H9 (cell line): ENCODE measurements around the gene ITGB3. TPM values are rescaled to one million over a fixed set of nuclear protein-coding genes. Genes with fewer than 3 reads are reported as not detected.

Experiments used
- DNase-seq: peaks from one replicate; pipeline ENCODE4 v3.0.0-alpha.2; 2017
- H2AFZ ChIP-seq: one replicate; pipeline ENCODE4 v1.6.1; 2013; ENCODE audit warnings: mild to moderate bottlenecking, low read length, control low read depth, moderate library complexity
- H2AK5ac ChIP-seq: 2 replicates; pipeline ENCODE4 v1.6.1; 2013; ENCODE audit warnings: low read length, control low read depth, mixed read lengths; ENCODE audit not compliant: insufficient read length
- H2BK120ac ChIP-seq: one replicate; pipeline ENCODE4 v1.6.1; 2013; ENCODE audit warnings: low read depth, mild to moderate bottlenecking, low read length, control low read depth, inconsistent platforms; ENCODE audit not compliant: poor library complexity, severe bottlenecking
- H2BK12ac ChIP-seq: 2 replicates; pipeline ENCODE4 v1.6.1; 2013; ENCODE audit warnings: low read length, control low read depth, mixed read lengths, low read depth; ENCODE audit not compliant: insufficient read length
- H2BK15ac ChIP-seq: 2 replicates; pipeline ENCODE4 v1.6.1; 2013; ENCODE audit warnings: low read depth, low read length, control low read depth
- H2BK20ac ChIP-seq: one replicate; pipeline ENCODE4 v1.6.1; 2013; ENCODE audit warnings: low read depth, mild to moderate bottlenecking, low read length, control low read depth, inconsistent platforms; ENCODE audit not compliant: poor library complexity, severe bottlenecking
- H2BK5ac ChIP-seq: 2 replicates; pipeline ENCODE4 v1.6.1; 2013; ENCODE audit warnings: low read length, control low read depth, mixed read lengths; ENCODE audit not compliant: insufficient read length
- H3K14ac ChIP-seq: 2 replicates; pipeline ENCODE4 v1.6.1; 2013; ENCODE audit warnings: low read length, control low read depth; ENCODE audit not compliant: insufficient read depth
- H3K18ac ChIP-seq: 2 replicates; pipeline ENCODE4 v1.6.1; 2013; ENCODE audit warnings: low read depth, mild to moderate bottlenecking, mixed read lengths, low read length, control low read depth; ENCODE audit not compliant: insufficient read length
- H3K23ac ChIP-seq: 2 replicates; pipeline ENCODE4 v1.6.1; 2013; ENCODE audit warnings: low read length, control low read depth, mixed read lengths, low read depth; ENCODE audit not compliant: insufficient read length
- H3K23me2 ChIP-seq: 2 replicates; pipeline ENCODE4 v1.6.1; 2013; ENCODE audit warnings: low read depth, mild to moderate bottlenecking, mixed read lengths, low read length, control low read depth; ENCODE audit not compliant: insufficient read length, poor library complexity, severe bottlenecking
- H3K27ac ChIP-seq: 2 replicates; pipeline ENCODE4 v1.5.1; 2013; ENCODE audit warnings: low read length, control low read depth, mixed read lengths, low read depth; ENCODE audit not compliant: insufficient read length
- H3K27me3 ChIP-seq: 2 replicates; pipeline ENCODE4 v1.6.1; 2013; ENCODE audit warnings: low read length, control low read depth, inconsistent platforms; ENCODE audit not compliant: insufficient read depth
- H3K4ac ChIP-seq: 2 replicates; pipeline ENCODE4 v1.6.1; 2013; ENCODE audit warnings: low read depth, mild to moderate bottlenecking, control low read depth, inconsistent platforms, low read length, moderate library complexity
- H3K4me1 ChIP-seq: 2 replicates; pipeline ENCODE4 v1.6.1; 2013; ENCODE audit warnings: low read length, control low read depth, inconsistent platforms; ENCODE audit not compliant: insufficient read depth
- H3K4me2 ChIP-seq: 2 replicates; pipeline ENCODE4 v1.6.1; 2013; ENCODE audit warnings: low read length, control low read depth, mixed read lengths; ENCODE audit not compliant: insufficient read length, insufficient read depth
- H3K56ac ChIP-seq: 2 replicates; pipeline ENCODE4 v1.6.1; 2013; ENCODE audit warnings: low read depth, mild to moderate bottlenecking, mixed read lengths, low read length, control low read depth; ENCODE audit not compliant: insufficient read length
- H3K79me1 ChIP-seq: 2 replicates; pipeline ENCODE4 v1.6.1; 2013; ENCODE audit warnings: low read depth, mild to moderate bottlenecking, moderate library complexity, low read length, control low read depth, inconsistent platforms; ENCODE audit not compliant: insufficient read depth, poor library complexity, severe bottlenecking
- H3K79me2 ChIP-seq: 2 replicates; pipeline ENCODE4 v1.6.1; 2013; ENCODE audit warnings: low read length, control low read depth, inconsistent platforms; ENCODE audit not compliant: insufficient read depth
- H3K9ac ChIP-seq: 2 replicates; pipeline ENCODE4 v1.6.1; 2013; ENCODE audit warnings: low read length, control low read depth, mixed read lengths; ENCODE audit not compliant: insufficient read length; ENCODE audit errors: extremely low read depth
- H3K9me3 ChIP-seq: one replicate; pipeline ENCODE4 v1.6.1; 2013; ENCODE audit warnings: low read depth, low read length, inconsistent platforms; ENCODE audit not compliant: control insufficient read depth
- H3T11ph ChIP-seq: one replicate; pipeline ENCODE4 v1.6.1; 2013; ENCODE audit warnings: mild to moderate bottlenecking, low read length, control low read depth, inconsistent platforms
- H4K20me1 ChIP-seq: one replicate; pipeline ENCODE4 v1.6.1; 2013; ENCODE audit not compliant: control insufficient read depth, insufficient read length, insufficient read depth
- H4K5ac ChIP-seq: 2 replicates; pipeline ENCODE4 v1.6.1; 2013; ENCODE audit warnings: low read depth, mild to moderate bottlenecking, mixed read lengths, low read length, control low read depth; ENCODE audit not compliant: insufficient read length
- H4K8ac ChIP-seq: replicated peaks from 2 replicates; pipeline ENCODE4 v1.6.1; 2013; ENCODE audit warnings: low read length, control low read depth, mixed read lengths, low read depth; ENCODE audit not compliant: insufficient read length
- H4K91ac ChIP-seq: 2 replicates; pipeline ENCODE4 v1.6.1; 2013; ENCODE audit warnings: low read depth, mild to moderate bottlenecking, moderate library complexity, mixed read lengths, low read length, control low read depth; ENCODE audit not compliant: insufficient read length
- H3K27ac Mint-ChIP-seq, 3 experiments: 2 replicates in 2 of 3; 3 replicates in 1 of 3; pipeline ENCODE4 v1.8.0; 2020 to 2021; ENCODE audit warnings: mixed read lengths in 3 of 3, mild to moderate bottlenecking in 1 of 3, moderate library complexity in 1 of 3
- H3K27me3 Mint-ChIP-seq: 2 replicates; pipeline ENCODE4 v1.8.0; 2021; ENCODE audit warnings: low read depth, mild to moderate bottlenecking, moderate library complexity, mixed read lengths
- H3K36me3 Mint-ChIP-seq, 3 experiments: 2 replicates in 2 of 3; 3 replicates in 1 of 3; pipeline ENCODE4 v1.8.0; 2020 to 2021; ENCODE audit warnings: low read depth in 3 of 3, mixed read lengths in 3 of 3; ENCODE audit not compliant: insufficient read depth in 1 of 3
- H3K4me1 Mint-ChIP-seq, 2 experiments: 2 replicates each; pipeline ENCODE4 v1.8.0; 2020; ENCODE audit warnings: mixed read lengths in 2 of 2
- H3K4me3 Mint-ChIP-seq, 2 experiments: 2 replicates in 1 of 2; 3 replicates in 1 of 2; pipeline ENCODE4 v1.8.0; 2020 to 2021; ENCODE audit warnings: mild to moderate bottlenecking in 2 of 2, mixed read lengths in 2 of 2, moderate library complexity in 1 of 2
- H3K9me3 Mint-ChIP-seq, 2 experiments: 2 replicates in 1 of 2; 3 replicates in 1 of 2; pipeline ENCODE4 v1.8.0; 2020; ENCODE audit warnings: mild to moderate bottlenecking in 2 of 2, mixed read lengths in 2 of 2, moderate library complexity in 1 of 2
- CTCF ChIP-seq: fragments of 200-600 bp; sonication (generic); conservative IDR thresholded peaks from 3 replicates; pipeline ENCODE4 v1.8.0; 2021; ENCODE audit warnings: antibody characterized with exemption, mild to moderate bottlenecking
- WGBS: extraction: QIAGEN DNeasy Blood & Tissue Kit; methylation state at CpG from one replicate; pipeline ENCODE4 v1.1.7; 2013; ENCODE audit warnings: missing lambda C conversion rate, low lambda C conversion rate, mixed read lengths; ENCODE audit not compliant: insufficient read length; ENCODE audit errors: extremely low coverage; 5-methylcytosine and 5-hydroxymethylcytosine counted together
- total RNA-seq: library from RNA; stranded (reverse); gene quantifications from 2 replicates; pipeline ENCODE4 v1.2.1, GENCODE V29; 2021

Gene ITGB3
- total RNA-seq, 1 experiment from 2014 or later, result not detected

GRCh38 chr17:47290870-47291241 lies 37.2 kb downstream of the ITGB3 start:
- no peak overlapping the region for H3K27ac ChIP-seq
- H3K79me1 ChIP-seq, result no peaks in the 10 kb centered on the region
- H3K23ac ChIP-seq, result no peak overlapping the region
- no peak overlapping the region for H2BK15ac ChIP-seq
- H3K27ac Mint-ChIP-seq, result no peak overlapping the region
- H3K79me2 ChIP-seq, result no peaks in the 10 kb centered on the region
- no peak overlapping the region for H3K18ac ChIP-seq
- no peaks in the 10 kb centered on the region for H4K20me1 ChIP-seq
- H4K91ac ChIP-seq, result no peak overlapping the region
- no peak overlapping the region for H3K9ac ChIP-seq
- H3T11ph ChIP-seq, result no peak overlapping the region
- H2AK5ac ChIP-seq, result no peak overlapping the region
- no peak overlapping the region for H3K4ac ChIP-seq
- H3K4me3 Mint-ChIP-seq, result no peak overlapping the region; a peak in 1 of 5 replicates
- no peak overlapping the region for H3K14ac ChIP-seq
- H3K4me1 Mint-ChIP-seq, result peaks cover 13 to 18% of the 10 kb centered on the region in 2 experiments
- no peak overlapping the region for H2BK120ac ChIP-seq
- H4K5ac ChIP-seq, result no peak overlapping the region
- H3K9me3 Mint-ChIP-seq, result no peaks in the 10 kb centered on the region
- no peak overlapping the region for H2BK5ac ChIP-seq
- H3K27me3 ChIP-seq, result no peaks in the 10 kb centered on the region
- TF ChIP-seq CTCF, result no peak
- no peak overlapping the region for H3K56ac ChIP-seq
- H3K36me3 Mint-ChIP-seq, result no peaks in the 10 kb centered on the region; a peak in 1 of 7 replicates
- no peaks in the 10 kb centered on the region for H3K23me2 ChIP-seq
- no CpG with 5 or more reads among the region's 5 CpGs for WGBS
- no peaks in the 10 kb centered on the region for H3K4me1 ChIP-seq
- H4K8ac ChIP-seq, result no peak overlapping the region
- no peak overlapping the region for H2BK20ac ChIP-seq
- peaks cover 3% of the 10 kb centered on the region for H3K27me3 Mint-ChIP-seq
- H2BK12ac ChIP-seq, result no peak overlapping the region
- no peak overlapping the region for H2AFZ ChIP-seq
- H3K9me3 ChIP-seq, result no peaks in the 10 kb centered on the region
- no peak for DNase-seq
- H3K4me2 ChIP-seq, result no peak overlapping the region
